Myocyte (in vitro differentiated cells): ENCODE results near the gene GPC3. TPM values are rescaled to one million over a fixed set of nuclear protein-coding genes. Genes with fewer than 3 reads are reported as not detected.
"Not testable (repeated sequence)": the region's sequence is repeated elsewhere in the genome, so short reads cannot be mapped to it uniquely, and the experiment has no call there.

ENCODE experiments used
- DNase-seq: peaks from one replicate; pipeline ENCODE4 v3.0.0-alpha.2; 2012; ENCODE audit warnings: low read depth
- total RNA-seq: library from RNA; depleted of rRNA; stranded (reverse); fragments of >200 nt; gene quantifications from 2 replicates; pipeline ENCODE4 v1.2.3, GENCODE V29; 2014

Gene GPC3
- total RNA-seq, 1 donor from 2014 or later: not detected

DNA sequence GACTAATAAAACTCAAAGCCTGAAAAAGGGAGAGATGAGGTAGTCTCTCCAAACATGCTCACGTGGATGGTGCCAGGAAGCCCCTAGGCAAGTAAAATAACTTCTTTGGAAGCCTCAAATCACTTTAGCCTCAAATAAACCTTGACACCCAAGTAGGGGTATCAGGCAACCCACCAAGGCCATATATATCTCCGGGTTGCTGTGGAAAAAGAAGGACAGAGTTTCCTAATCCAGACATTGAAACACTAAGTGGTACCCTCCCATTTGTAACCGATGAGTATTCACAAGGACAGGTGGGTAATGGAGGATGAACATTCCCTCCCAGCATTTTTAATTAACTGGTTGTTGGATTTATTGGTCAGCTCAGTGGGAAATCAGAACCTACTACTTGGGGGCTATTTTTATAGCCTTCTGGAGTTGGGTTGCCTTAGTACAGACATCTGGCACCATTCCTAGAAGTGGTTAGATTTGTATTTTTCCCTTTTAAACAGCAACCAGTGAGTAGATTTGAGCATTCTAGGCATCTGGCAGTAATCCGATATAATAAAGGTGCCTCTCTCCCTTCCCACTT, 87.7 kb downstream of the GPC3 start:
- no peak for DNase-seq

DNA sequence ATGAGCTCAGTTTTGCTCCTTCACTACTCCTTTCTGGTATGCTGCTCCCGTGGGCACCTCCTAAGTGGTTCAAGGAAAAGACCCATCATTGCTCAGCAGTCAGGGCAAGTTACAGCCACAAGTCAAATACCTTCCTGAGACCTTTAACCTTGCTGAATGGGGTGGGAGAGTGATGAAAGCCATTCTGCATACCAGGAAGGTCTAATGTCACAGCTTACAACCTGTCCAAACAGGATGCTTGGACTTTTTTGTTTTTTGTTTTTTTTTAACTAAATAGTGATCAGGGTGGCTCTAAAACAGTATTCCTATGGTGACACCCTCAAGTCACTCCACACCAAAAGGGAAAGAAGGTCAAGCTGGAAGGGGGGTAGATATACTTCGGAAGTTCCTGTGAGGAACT, 93.1 kb downstream of the GPC3 start:
- DNase-seq: no peak

DNA sequence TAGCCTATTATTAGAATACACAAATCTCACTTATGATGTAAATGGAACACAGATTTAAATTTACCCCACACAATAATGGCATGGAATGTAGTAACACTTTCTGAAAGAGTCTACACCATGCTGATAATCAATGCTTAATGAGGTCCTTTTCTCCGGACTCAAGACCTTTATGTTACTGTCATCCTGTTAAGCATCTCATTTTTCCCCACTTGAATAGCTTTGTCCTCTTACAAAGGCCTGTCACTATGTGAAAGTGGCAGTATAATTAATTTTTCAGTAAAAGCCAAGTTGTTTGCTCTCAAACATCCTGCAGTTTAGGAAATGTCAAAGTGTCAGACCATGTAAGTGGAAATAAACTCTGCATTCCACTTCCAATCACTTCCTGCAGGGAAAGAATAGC, 96.4 kb downstream of the GPC3 start:
- DNase-seq: no peak

DNA sequence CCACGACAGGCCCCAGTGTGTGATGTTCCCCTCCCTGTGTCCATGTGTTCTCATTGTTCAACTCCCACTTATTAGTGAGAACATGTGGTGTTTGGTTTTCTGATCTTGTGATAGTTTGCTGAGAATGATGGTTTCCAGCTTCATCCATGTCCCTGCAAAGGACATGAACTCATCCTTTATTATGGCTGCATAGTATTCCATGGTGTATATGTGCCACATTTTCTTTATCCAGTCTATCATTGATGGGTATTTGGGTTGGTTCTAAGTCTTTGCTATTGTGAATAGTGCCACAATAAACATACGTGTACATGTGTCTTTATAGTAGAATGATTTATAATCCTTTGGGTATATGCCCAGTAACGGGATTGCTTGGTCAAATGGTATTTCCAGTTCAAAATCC, 97.3 kb downstream of the GPC3 start:
- not testable (repeated sequence) for DNase-seq

DNA sequence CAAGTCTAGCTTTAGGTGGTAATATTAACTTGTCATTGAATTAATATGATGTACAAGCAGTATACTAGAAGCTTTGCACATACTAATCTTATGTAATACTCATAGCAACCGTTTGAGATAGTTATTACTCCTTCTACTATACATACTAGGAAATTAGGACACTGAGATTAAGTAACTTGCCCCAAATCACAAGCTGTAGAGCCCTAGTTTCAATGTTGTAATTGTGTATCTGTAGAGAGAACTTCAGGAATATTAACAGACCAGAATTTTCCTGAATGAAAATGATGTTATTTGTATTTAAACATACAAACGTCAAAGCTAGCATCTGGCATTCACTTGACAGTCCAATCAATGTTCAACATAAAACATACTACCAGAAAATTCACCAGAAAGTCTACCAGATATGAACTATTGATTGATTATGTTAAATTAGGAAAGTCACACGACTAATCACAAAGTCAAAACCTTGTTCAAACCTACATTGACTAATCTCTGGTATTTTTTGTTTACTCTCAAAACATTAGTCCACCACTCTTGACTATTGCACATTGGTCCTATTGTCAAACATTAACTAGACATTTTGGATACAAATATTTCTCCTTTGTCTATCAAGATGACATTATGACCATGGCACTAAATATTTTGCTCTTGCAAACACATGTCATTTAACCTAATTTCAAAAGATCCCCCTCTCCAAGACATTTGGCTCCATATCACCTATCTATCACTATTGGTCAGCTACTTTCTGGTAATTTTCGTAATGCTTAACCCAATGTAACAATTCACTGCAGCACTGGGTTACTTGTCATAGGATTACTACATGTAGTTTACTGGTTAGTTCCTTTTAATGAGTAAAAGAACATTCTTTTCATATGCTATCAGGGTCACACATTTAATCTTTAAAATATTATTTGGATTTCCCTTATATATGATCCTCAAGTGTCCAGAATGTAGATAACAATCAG, 100.7 kb downstream of the GPC3 start:
- DNase-seq: no peak

DNA sequence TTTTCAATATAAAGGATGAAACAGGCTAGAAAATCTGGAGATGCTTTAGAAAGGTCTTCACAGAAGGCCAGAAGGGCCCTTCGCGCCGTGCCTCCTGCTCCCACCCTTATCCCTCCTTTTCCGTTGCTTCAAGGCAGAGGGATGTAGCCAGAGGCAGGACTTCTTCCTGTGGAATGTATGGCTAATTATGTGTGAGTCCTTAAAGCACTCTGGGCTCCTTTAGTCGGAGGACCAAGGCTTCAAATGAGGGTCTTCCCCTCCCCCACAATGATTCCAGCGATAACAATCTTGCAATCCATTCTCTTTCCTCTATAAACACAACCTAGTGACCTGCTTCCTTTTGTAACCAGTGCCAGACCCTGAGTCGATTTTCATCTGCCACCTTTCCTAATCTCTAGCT, 103.5 kb downstream of the GPC3 start:
- no peak for DNase-seq

DNA sequence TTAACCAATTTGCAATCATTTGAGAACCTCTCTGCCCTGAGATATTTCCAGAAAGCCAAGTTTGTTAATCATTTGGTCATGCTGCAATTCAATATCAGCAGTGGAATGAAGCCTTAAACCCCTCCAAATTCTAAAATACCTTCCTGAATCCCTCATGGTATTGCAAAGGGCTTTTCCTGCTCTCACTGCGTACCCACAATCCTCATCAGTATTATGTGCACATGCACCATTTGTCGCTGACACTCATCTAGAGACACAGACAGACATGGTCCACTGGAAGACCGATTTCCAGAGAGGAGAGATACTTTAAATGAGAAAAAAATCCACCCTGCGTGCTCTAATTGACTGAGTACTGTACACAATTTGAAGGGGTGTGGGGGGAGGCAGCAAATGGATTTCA, 104.4 kb downstream of the GPC3 start:
- DNase-seq: peak; percentile 20

DNA sequence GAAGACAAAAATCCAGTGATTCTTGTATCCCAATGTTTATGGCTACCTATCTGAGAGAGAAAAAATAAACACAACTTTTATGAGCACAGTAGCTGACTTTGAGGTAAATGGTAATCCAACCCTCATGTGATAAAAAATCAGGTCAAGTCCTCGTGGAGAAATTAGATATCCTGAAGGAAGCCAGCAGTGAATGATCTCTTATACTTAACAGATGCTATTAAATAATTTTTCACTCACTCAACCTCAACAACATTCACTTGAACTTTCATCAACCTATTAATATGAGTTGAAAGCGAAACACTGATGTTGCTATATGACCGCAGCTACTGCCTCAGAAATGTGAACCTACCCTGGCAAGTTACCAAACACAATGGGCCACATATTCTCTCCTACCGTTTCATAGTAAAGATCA, 105.4 kb downstream of the GPC3 start:
- no peak for DNase-seq

DNA sequence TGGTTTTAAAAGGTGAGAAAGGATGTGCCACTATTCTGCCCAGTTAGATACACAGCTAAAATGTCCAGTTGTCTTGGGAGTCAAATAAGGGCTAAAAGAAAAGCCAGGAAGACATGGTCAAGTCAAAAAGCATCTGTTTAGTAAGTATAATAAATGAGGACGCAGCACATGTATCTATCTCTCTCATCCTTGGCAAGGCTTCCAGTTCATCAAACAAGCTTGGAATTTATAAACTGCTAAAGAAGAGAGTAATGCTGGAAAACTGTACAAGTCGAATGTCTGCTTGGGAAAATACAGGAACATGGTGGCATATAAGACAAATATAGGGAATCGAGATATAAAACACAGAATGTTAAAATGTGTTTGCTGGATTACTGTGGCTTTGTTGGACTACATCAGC, 106.7 kb downstream of the GPC3 start:
- no peak for DNase-seq

DNA sequence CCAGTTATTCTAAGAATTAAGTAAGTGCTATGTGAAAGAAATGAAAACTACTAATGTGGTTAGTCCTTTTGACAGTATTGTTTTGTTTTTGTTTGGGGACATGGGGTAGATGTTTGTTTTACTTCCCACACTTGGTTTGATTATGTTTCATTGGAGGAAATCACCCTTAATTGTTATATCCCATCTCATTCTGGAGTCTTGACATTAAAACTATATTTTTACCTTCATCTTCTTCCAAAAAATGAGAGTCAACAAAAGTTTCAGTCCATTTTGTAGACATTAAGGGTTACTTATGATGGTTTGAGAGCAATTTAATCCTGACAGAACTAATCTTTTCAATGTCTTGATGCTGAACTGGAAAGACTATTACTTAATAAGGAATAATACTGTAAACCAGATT, 108.7 kb downstream of the GPC3 start:
- DNase-seq: no peak

DNA sequence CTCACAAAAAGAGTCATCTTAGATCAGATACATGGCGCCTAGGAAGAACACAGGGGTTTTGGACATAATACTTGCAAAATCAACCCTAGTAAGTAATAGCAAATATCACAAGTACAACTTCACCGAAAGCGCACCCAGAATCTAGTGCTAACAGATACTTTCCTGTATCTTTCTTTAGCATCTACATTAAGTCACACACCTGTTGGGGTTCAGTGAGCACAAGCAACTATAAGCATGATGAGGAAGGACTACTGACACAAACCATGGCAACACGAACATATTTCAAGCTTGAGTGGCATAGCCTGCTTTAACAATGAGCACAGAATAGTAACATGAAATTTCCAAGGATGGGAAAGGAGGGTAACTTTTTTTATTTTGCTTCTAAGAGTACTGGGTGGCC, 116.1 kb downstream of the GPC3 start:
- DNase-seq: no peak

DNA sequence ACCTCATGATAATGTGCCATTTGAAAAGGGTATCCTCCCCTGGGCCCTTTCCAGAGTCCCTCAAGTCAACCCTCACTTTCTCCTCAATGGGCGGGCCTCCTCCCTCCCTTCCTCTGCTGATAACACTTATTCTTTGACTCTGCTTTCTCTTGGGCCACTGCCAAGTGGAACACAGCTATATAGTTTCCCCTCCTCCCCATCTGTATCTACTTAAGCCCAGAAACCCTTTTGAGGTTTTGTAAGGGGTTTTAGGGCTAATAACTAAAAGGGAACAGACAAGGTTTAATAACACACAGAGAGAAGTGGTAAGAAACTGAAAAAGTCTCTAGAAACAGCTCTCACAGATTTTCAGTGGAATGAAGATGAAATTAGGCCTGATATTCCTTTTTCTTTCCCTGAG, 116.7 kb downstream of the GPC3 start:
- no peak for DNase-seq

DNA sequence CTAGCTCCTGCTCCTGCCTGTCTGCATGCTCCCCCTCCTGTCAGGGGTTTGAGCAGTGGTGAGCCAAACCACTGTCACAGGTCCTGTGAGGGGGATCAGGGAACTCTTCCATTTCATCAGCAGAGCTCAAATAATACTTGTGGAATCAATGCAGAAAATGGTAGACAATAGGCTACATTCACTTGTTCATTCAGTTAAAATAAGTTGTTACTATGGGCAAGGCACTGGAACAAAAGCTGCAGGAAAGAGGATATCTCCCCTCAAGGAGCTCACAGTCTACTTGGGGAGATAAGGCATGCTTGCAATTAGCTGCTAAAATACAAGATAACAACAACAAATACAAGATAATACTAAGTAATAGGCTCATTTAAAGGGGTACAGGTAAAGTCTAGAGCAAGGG, 117.1 kb downstream of the GPC3 start:
- no peak for DNase-seq

DNA sequence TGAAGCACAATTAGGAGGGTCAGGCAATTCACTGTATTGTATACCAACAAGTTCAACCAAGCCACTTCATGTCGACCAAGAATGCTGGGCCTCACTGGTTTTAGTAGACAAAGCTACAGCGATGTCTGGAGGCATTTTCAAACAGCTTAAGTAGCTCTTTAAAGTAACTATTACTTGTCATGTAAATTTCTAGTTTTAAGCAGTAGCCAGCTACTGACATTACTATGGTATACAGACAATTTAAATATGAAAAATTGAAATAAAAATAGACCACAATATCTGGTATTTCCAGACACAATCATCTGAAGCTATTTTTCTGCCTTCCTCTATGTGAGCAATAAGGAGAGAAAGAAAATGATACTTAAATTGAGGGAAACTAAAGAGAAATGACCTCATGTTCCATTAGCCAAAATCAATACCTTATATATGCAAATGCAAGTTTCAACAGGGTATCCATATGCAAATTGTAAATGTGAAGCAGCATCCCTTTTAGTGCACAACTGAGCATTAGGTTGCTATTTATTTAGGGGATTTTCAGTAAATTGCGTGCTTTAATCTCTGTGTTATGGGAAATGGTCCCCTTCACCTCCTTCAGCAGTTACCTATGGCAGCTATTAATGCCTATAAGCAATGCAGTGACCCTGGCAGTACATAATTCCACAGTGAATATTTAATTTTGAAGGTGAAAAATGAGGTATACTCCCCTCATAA, 119.5 kb downstream of the GPC3 start:
- no peak for DNase-seq

DNA sequence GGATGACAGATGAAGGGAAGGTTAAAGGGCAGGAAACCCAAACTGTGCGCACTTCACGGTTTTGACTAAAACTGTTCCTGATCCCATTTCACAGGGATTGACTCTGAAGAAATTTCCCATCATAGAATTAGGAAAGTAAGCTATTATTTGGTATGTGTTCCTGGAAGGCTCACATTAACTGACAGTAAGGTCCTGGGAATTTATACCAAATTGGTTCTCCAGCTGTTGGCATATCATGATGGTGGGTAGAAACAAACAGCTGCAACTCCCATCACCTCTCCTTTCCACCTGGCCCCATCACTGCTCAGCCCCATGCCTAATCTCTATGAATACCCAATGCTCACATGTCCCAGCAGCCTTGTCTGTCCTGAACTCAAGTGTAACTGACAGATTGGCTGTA, 121.2 kb downstream of the GPC3 start:
- no peak for DNase-seq

DNA sequence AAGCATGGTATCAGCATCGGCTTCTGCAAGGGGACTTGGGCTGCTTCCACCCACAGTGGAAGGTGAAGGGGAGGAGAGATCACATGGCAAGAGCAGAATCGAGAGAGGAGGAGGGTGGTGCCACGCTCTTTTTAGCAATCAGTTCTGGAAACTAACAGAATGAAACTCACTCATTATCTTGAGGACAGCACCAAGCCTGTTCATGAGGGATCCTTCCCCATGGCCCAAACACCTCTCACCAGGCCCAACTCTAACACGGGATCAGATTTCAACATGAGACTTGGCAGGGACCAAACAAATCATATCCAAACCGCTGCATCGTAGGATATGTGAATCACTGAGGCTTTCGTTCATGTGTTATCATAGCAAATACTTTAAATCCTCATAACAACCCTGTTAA, 125.5 kb downstream of the GPC3 start:
- DNase-seq: no peak

DNA sequence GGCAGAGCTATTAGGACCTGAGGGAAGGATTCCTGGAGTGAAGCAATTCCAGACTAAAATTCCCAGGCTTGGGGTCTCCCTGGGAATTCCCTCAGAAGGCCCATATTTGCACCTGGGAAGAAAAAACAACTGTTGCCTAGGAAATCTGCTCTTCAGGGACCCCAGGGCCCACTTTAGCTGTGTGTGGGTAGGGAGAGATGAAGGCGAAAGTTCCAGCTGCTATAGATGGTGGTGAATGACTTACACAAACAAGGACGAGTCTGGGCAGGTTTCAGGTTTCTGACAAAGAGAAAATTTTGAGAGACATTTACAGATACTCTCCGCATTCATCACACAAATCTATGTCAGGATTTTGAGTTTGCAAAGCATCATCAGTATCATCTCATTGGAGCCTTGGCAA, 126.1 kb downstream of the GPC3 start:
- no peak for DNase-seq

DNA sequence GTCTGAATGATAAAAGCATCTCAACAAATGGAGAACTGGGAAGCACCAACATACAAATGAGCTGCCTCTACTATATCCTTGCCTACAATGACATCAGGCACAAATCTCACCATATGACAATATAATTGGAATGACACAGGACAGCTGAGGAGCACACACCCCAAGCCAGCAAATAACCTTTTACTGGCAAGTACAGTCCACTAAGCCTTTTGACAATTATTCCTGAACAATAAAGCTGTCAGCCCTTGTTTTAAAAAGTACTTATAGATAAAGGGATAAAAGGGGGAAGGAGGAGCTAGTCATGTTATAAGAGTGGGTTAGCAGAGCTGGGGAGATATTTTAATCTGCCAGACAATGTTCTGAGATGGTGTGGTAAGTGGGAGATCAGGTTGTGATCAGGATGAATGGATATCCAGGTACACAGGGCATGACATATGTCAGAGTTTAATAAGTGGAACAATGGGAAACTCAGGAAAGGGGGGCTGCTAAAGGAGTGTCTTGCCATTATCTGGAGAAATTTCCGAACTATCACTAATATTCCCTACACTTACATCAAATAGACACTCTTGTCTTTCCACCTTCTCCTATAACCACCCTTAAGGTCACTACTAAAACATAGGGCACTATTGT, 127.6 kb downstream of the GPC3 start:
- no peak for DNase-seq

DNA sequence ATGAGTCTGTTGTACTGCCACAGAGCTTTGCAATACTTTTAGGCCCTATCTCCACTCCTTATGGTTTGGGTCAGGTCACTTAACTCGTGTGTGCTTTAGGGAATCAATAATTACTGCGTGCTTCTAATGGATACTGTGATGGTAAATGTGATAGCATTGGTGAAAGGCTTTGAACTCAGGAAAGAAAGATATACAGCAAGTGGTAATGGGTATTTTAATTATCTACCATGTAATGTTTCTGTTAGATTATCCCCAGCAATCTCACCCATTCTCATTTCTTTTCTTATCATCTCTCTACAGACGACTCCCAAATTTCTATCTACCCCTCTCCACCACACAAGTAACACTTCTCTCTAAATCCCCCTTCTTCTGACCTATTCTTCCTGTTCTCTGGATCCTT, 128.6 kb downstream of the GPC3 start:
- DNase-seq: no peak

DNA sequence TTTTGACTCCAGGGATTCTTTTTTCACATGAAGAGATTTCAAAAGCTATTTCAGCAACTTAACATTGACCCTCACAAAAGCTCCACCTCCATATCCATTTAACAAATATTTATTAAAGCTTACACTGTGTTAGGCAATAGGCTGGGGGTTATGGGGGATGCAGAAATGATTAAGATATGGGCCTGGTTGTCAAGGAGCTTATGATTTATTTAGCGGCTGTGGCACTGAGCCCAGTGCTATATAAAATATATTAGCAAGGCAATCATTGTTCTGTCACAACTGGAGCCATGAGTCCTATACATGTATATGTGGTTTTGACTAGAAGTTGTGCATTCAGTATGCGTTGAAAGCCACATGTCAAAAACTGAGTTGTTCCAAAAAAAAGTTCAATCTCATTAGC, 131.1 kb downstream of the GPC3 start:
- DNase-seq: no peak

DNA sequence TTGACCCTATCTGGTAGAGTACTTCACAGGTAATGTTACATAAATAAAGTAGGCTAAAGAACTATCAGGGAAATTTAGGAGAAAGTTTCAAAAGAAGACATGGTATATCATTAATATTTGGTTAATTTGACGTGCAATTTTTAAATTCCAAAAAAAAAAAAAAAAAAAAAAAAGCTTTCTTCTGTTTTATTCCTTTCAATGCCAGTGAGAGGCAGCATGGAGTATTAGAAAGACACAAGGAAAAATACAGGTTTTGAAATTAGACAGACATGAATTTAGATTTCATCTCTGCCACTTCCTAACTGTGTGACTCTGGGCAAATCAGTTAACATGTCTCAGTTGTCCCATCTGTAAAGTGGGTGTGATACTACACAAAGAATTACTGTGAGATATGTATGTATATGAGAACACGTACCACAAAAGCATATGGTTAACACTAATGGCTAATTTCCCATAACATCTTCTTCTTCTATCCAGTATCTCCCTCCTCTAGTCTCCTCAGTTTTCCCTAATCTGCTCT, 132.5 kb downstream of the GPC3 start:
- no peak for DNase-seq

DNA sequence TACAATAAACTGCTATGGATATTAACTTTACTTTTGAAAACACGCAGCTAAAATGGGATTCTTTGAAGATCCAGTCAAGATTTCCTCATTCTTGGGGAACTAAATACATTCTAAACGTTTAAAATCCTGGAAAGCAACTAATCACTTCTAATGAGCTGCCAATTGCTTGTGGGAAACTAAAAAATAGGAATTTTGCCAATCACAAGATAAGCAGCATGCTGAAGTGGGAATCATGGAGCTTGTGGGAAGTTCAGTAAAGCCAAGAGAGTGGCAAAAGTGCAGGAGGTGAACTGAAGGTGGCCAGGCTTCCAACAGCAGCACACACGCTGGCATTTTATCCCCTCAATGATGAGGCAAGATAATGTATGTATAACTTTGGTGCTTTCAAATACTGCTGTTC, 133.0 kb downstream of the GPC3 start:
- no peak for DNase-seq
